Measurements from ENCODE around the gene GGT5. TPM values are rescaled to one million over a fixed set of nuclear protein-coding genes. Genes with fewer than 3 reads are reported as not detected.
"Not testable (repeated sequence)": the region's sequence is repeated elsewhere in the genome, so short reads cannot be mapped to it uniquely, and the experiment has no call there.

The GGT5 gene
- total and polyA plus RNA-seq, 8 donors = 2.3 to 18.3 (median 12.0) TPM

GRCh38 chr22:24183321-24184031 is 61.4 kb downstream of the GGT5 start:
- no peak overlapping the region for H3K27ac ChIP-seq
- TF ChIP-seq, protein P1, sequence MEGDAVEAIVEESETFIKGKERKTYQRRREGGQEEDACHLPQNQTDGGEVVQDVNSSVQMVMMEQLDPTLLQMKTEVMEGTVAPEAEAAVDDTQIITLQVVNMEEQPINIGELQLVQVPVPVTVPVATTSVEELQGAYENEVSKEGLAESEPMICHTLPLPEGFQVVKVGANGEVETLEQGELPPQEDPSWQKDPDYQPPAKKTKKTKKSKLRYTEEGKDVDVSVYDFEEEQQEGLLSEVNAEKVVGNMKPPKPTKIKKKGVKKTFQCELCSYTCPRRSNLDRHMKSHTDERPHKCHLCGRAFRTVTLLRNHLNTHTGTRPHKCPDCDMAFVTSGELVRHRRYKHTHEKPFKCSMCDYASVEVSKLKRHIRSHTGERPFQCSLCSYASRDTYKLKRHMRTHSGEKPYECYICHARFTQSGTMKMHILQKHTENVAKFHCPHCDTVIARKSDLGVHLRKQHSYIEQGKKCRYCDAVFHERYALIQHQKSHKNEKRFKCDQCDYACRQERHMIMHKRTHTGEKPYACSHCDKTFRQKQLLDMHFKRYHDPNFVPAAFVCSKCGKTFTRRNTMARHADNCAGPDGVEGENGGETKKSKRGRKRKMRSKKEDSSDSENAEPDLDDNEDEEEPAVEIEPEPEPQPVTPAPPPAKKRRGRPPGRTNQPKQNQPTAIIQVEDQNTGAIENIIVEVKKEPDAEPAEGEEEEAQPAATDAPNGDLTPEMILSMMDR (IDR thresholded peaks at IDR 0.05) = no peak
- H3K27me3 ChIP-seq = no peaks in the 10 kb centered on the region
- ATAC-seq (peak in 1 of 4 donors; percentile 41), DNase-seq (peak in 2 of 6 donors; percentile 22 to 70), FAIRE-seq (no peak)
- intact Hi-C loops (cut with DNase I) = no loop called here
- no peak overlapping the region for H3K4me3 ChIP-seq
- H3K36me3 ChIP-seq = no peaks in the 10 kb centered on the region
- H3K9me3 ChIP-seq = no peaks in the 10 kb centered on the region
- 79 to 80% methylated on average over 19 to 24 of the region's 24 CpGs for WGBS, 2 donors
- H3K4me1 ChIP-seq = no peaks in the 10 kb centered on the region

DNA sequence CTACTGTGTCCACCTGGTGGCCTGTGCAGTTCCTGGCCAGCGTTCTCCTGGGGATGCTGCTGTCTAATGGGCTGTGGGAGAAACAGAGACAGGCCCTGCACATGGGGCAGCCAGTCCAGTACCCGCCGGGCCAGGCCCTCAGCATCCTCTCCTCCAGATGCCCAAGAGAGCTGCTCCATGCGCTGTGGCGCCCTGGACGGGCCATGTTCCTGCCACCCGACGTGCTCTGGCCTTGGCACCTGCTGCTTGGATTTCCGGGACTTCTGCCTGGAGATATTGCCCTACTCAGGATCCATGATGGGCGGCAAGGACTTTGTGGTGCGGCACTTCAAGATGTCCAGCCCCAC is 62.0 kb downstream of the GGT5 start:
- H3K4me3 ChIP-seq; H3K27ac ChIP-seq; FAIRE-seq; H3K36me3 ChIP-seq; H3K27me3 ChIP-seq; H3K9me3 ChIP-seq; ATAC-seq; H3K4me1 ChIP-seq; intact Hi-C loops (cut with DNase I): not testable (repeated sequence)
- DNase-seq = peak in 2 of 6 donors; percentile 9 to 38
- 75 to 81% methylated on average over 11 of the region's 11 CpGs for WGBS, 2 donors

DNA sequence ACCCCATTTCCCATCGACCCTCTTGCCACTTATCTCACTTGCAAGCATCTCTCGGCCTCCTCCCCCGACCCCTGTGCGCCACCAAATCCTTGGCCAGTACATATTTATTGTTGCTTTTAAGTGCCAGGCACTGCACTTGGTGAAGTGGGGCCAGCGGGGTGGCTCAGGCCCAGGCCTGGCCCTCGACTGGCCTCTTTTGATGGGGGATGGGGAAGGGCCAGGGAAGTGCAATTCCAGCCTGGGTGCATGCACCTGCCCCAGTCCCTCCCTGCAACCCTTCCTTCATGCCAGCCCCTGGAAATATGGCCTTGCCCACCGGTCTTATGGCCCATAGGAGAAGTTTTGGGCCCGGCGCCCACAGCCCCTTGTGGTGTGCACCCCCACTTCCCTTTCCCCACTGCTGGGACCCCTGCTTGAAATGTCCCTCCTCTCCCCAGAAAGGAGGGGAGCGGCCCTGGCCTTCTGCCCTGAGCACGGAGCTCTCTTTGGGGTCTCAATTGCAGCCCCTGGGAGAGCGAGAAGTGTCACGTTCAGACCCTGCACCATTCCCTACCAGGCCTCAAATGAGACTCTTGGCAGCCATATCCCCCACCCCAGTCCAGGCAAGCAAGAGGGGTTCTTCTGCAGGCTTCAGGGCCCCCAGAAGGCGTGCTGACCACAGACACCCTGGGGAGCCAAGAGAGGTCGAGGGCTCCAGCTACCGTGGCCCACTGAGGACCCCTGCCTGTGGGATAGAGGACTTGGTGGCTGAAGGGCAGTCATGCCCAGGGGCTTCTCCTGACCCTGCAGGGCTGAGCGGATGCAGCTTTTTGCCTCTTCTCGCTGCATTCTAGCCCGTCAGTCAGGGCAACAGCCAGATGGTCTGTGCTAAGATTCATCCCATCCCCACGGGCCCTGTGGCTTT is 62.6 kb downstream of the GGT5 start:
- H3K4me1 ChIP-seq = no peaks in the 10 kb centered on the region
- TF ChIP-seq, protein P1 (IDR thresholded peaks at IDR 0.05) = no peak
- intact Hi-C loops (cut with DNase I) = no loop called here
- no peaks in the 10 kb centered on the region for H3K36me3 ChIP-seq
- WGBS, 2 donors = 78 to 79% methylated on average over 19 to 20 of the region's 20 CpGs
- H3K4me3 ChIP-seq = no peak overlapping the region
- H3K9me3 ChIP-seq = no peaks in the 10 kb centered on the region
- ATAC-seq (no peak), FAIRE-seq (no peak), DNase-seq (peak in 2 of 6 donors; percentile 22 to 54)
- no peaks in the 10 kb centered on the region for H3K27me3 ChIP-seq
- no peak overlapping the region for H3K27ac ChIP-seq

GRCh38 chr22:24181088-24181995 is 63.5 kb downstream of the GGT5 start, which contains the start of gene SUSD2:
Gene SUSD2 (plus strand): TSS chr22:24181487. CDS start chr22:24181520, 33 bp downstream.
- FAIRE-seq (no peak), DNase-seq (peak in 2 of 6 donors; percentile 35 to 69), ATAC-seq (peak; percentile 35 to 73 (median 47))
- Histone ChIP-seq H3K4me1 (no peaks in the 10 kb centered on the region), H3K36me3 (no peaks in the 10 kb centered on the region), H3K27ac (no peak within 1 kb of the TSS), H3K27me3 (no peaks in the 10 kb centered on the region), H3K9me3 (no peaks in the 10 kb centered on the region), H3K4me3 (no peak within 1 kb of the TSS)
- intact Hi-C loops (cut with DNase I) = no loop called here
- TF ChIP-seq, protein P1 (IDR thresholded peaks at IDR 0.05) = no peak
- 46 to 47% methylated on average over 26 to 35 of the region's 35 CpGs for WGBS, 2 donors

Measured in pancreas (tissue), 10 donors.